Aorta (tissue), 5 donors: Measurements from ENCODE around the gene FAM110D. TPM values are rescaled to one million over a fixed set of nuclear protein-coding genes. Genes with fewer than 3 reads are reported as not detected.

ENCODE experiments used
- ATAC-seq: fragments of 200-7000 bp; cut with Tn5 transposase; one replicate; pipeline ENCODE4 v1.9.1; 2022; ENCODE audit warnings: moderate library complexity; ENCODE audit not compliant: low FRiP score
- DNase-seq, 2 donors: peaks; one replicate each; pipeline ENCODE4 v3.0.0-alpha.2; 2020
- H3K27ac ChIP-seq, 2 donors: one replicate each; pipeline ENCODE4 v1.5.1; 2013; ENCODE audit warnings: low read length in 2 of 2, mild to moderate bottlenecking in 2 of 2, moderate library complexity in 2 of 2, control low read depth in 1 of 2, inconsistent platforms in 1 of 2, low read depth in 1 of 2
- H3K27me3 ChIP-seq, 2 donors: one replicate each; pipeline ENCODE4 v1.6.1; 2013; ENCODE audit warnings: control low read depth in 1 of 2, low read length in 1 of 2, mild to moderate bottlenecking in 1 of 2, moderate library complexity in 1 of 2; ENCODE audit not compliant: insufficient read depth in 2 of 2, control insufficient read depth in 1 of 2
- H3K36me3 ChIP-seq, 2 donors: one replicate each; pipeline ENCODE4 v1.6.1; 2013; ENCODE audit warnings: control low read depth in 1 of 2, low read length in 1 of 2, mild to moderate bottlenecking in 1 of 2; ENCODE audit not compliant: insufficient read depth in 2 of 2, control insufficient read depth in 1 of 2
- H3K4me1 ChIP-seq, 2 donors: one replicate each; pipeline ENCODE4 v1.6.1; 2013; ENCODE audit warnings: low read length in 2 of 2, control low read depth in 1 of 2, mild to moderate bottlenecking in 1 of 2, moderate library complexity in 1 of 2; ENCODE audit not compliant: insufficient read depth in 2 of 2, control insufficient read depth in 1 of 2
- H3K4me3 ChIP-seq, 2 donors: one replicate each; pipeline ENCODE4 v1.5.1; 2013; ENCODE audit warnings: low read length in 2 of 2, control low read depth in 1 of 2, mild to moderate bottlenecking in 1 of 2
- H3K9me3 ChIP-seq: one replicate; pipeline ENCODE4 v1.6.1; 2013; ENCODE audit warnings: mild to moderate bottlenecking, low read length; ENCODE audit not compliant: control insufficient read depth
- WGBS, 2 donors: extraction: QIAGEN DNeasy Blood & Tissue Kit; methylation state at CpG; one replicate each; pipeline ENCODE4 v1.1.7; 2013; 5-methylcytosine and 5-hydroxymethylcytosine counted together
- intact Hi-C, 2 donors: fragments of 100-400 bp; cut with DNase I; formaldehyde crosslinking; loops; one replicate each; pipeline versions ENCODE4 v1.14.2 to v1.15.0; 2022
- polyA plus RNA-seq, 2 donors: library from polyadenylated mRNA; stranded (reverse); fragments of 200-250 nt; gene quantifications; one replicate each; pipeline ENCODE4 v1.2.3, GENCODE V29; 2013
- total RNA-seq, 2 donors: library from RNA; stranded (reverse); fragmentation: NEBNext Ultra II Directional; extraction: Animal tissue kit (Norgen Biotek cat#: 25700); gene quantifications; one replicate each; pipeline ENCODE4 v1.2.1, GENCODE V29; 2021
- donor health status: healthy with polysubstance abuse.
- donor health status: Bipolar disorder and iron deficiency.
- donor health status: DM: no; HTN: no; CAD: no.
- donor health status: DM: no; HTN: no; CAD: no.
- donor health status: DM: yes; HTN: yes; CAD: no.

FAM110D gene
- total and polyA plus RNA-seq, 4 donors = 0.25 to 15.7 (median 3.2) TPM

- WGBS, 2 donors = 94 to 95% methylated on average over 3 to 8 of the region's 8 CpGs
- no peak overlapping the region for H3K27ac ChIP-seq
- intact Hi-C loops = no loop called here
- H3K4me3 ChIP-seq = no peak overlapping the region
- H3K9me3 ChIP-seq = no peaks in the 10 kb centered on the region
- peaks cover 0 to 1% of the 10 kb centered on the region in 2 donors for H3K27me3 ChIP-seq
- ATAC-seq (no peak), DNase-seq (no peak)
- no peaks in the 10 kb centered on the region for H3K4me1 ChIP-seq
- H3K36me3 ChIP-seq = no peaks in the 10 kb centered on the region
Measured at GRCh38 chr1:26175346-26175745, 16.5 kb downstream of the FAM110D start.

DNA sequence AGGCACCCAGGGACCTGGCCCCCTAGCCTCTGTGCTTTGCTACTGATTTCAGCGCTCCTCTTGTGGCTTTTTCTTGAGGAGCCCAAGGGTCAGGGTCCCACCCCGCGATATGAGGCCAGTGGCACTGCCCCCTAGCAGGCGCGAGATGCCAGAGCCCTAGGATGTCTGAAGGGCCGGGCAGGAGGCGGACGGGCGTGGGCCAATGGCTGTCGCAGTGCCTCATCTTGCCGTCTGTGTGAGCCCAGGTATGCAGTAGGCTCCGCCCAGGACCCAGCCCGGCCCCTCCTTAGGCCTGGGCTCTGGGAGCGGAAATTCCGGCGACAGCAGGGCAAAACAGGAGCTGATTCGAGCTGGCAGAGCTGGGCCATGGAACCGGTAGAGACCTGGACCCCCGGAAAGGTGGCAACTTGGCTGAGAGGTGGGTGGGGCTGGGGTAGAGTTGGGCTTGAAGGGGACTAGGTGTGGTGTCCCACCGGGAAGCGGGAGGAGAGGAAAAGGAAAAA is 18.4 kb downstream of the FAM110D start, which contains the start of gene CNKSR1:
Gene CNKSR1, plus strand, starts transcription at position 310 of the 503 bp plus-strand sequence. Its CDS starts 57 bp downstream, at position 367.
- no peaks in the 10 kb centered on the region for H3K36me3 ChIP-seq
- DNase-seq (no peak), ATAC-seq (no peak)
- WGBS, 2 donors = 51 to 52% methylated on average over 21 of the region's 21 CpGs
- H3K4me1 ChIP-seq = no peaks in the 10 kb centered on the region
- H3K27me3 ChIP-seq = peaks cover 0 to 1% of the 10 kb centered on the region in 2 donors
- H3K4me3 ChIP-seq = no peak within 1 kb of the TSS
- intact Hi-C loops = no loop called here
- H3K27ac ChIP-seq = no peak within 1 kb of the TSS
- no peaks in the 10 kb centered on the region for H3K9me3 ChIP-seq

DNA sequence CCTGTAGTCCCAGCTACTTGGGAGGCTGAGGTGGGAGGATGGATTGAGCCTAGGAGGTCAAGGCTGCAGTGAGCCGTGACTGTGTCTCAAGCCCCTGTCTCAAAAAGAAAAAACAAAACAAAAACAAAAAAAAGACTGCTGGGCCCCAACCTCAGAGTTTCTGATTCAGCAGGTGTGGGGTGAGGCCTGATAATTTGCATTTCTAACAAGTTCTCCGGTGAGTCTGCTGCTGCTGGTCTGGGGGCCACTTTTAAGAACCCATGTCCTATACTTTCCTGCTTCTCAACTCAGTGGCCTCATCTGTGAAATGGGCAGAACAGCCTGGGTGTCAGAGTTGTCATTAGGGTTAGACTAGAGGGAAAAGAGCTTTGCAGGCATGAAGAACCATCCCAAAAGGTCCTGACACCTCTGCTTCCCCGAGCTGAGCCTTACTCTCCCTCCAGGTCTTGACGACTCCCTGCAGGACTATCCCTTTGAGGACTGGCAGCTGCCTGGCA is 21.2 kb downstream of the FAM110D start:
- no peak overlapping the region for H3K4me3 ChIP-seq

GRCh38 chr1:26181586-26182382 is 22.9 kb downstream of the FAM110D start:
- no peak for ATAC-seq
- DNase-seq = no peak
- intact Hi-C loops = no loop called here
- H3K9me3 ChIP-seq = no peaks in the 10 kb centered on the region
- WGBS, 2 donors = 61 to 65% methylated on average over 9 of the region's 9 CpGs
- H3K27ac ChIP-seq = no peak overlapping the region
- H3K4me3 ChIP-seq = no peak overlapping the region
- no peaks in the 10 kb centered on the region for H3K4me1 ChIP-seq
- peaks cover 0 to 1% of the 10 kb centered on the region in 2 donors for H3K27me3 ChIP-seq
- H3K36me3 ChIP-seq = no peaks in the 10 kb centered on the region

More for the DNA sequence above, 21.2 kb downstream of the FAM110D start:
- no peaks in the 10 kb centered on the region for H3K36me3 ChIP-seq
- DNase-seq (no peak), ATAC-seq (no peak)
- no peak overlapping the region for H3K27ac ChIP-seq
- 81 to 87% methylated on average over 4 of the region's 4 CpGs for WGBS, 2 donors
- intact Hi-C loops = no loop called here
- no peaks in the 10 kb centered on the region for H3K9me3 ChIP-seq
- no peaks in the 10 kb centered on the region for H3K4me1 ChIP-seq
- H3K27me3 ChIP-seq = peaks cover 0 to 1% of the 10 kb centered on the region in 2 donors

- intact Hi-C loops = no loop called here
- H3K4me3 ChIP-seq = no peak overlapping the region
- ATAC-seq (no peak), DNase-seq (no peak)
- no peaks in the 10 kb centered on the region for H3K36me3 ChIP-seq
- 84 to 87% methylated on average over 7 of the region's 7 CpGs for WGBS, 2 donors
- no peaks in the 10 kb centered on the region for H3K4me1 ChIP-seq
- no peak overlapping the region for H3K27ac ChIP-seq
- H3K27me3 ChIP-seq = no peaks in the 10 kb centered on the region
- H3K9me3 ChIP-seq = no peaks in the 10 kb centered on the region
Measured at GRCh38 chr1:26182383-26182696, 23.5 kb downstream of the FAM110D start.

DNA sequence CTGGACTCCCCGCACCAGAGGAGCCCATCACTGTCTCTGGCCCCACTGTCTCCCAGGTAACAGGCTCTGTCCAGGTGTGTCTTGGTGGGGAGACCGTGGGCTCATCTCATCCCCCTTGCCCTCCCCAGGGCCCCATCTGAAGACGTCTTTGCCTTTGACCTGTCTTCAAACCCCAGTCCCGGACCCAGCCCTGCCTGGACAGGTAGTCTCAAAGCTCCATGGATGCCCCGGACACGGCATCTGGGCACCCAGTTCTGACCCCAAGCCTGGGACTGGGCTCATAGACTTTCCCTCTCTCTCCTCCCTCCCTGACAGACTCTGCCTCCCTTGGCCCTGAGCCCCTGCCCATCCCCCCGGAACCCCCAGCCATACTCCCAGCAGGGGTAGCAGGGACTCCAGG is 25.2 kb downstream of the FAM110D start:
- Histone ChIP-seq H3K9me3 (no peaks in the 10 kb centered on the region), H3K4me3 (no peak overlapping the region), H3K27me3 (no peaks in the 10 kb centered on the region), H3K4me1 (no peaks in the 10 kb centered on the region), H3K36me3 (no peaks in the 10 kb centered on the region), H3K27ac (no peak overlapping the region)
- no peak for ATAC-seq
- intact Hi-C loops = no loop called here
- 90 to 93% methylated on average over 7 of the region's 7 CpGs for WGBS, 2 donors
- no peak for DNase-seq

DNA sequence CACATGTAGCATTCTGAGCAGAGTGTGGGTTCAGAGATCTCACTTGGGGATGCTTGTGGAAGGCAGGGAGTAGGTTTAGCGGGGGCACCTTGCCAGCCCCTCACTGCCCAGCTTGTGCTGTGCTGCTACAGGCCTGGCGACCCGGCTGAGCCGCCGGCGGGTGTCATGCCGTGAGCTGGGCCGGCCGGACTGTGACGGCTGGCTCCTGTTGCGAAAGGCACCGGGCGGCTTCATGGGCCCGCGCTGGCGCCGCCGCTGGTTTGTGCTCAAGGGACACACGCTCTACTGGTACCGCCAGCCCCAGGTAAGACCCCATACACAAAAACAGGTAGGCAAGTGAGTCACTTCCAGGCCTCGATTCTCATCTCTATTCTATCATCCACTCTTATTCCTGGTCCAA is 26.0 kb downstream of the FAM110D start:
- Histone ChIP-seq H3K36me3 (no peaks in the 10 kb centered on the region), H3K4me3 (no peak overlapping the region), H3K27me3 (no peaks in the 10 kb centered on the region), H3K9me3 (no peaks in the 10 kb centered on the region), H3K27ac (no peak overlapping the region), H3K4me1 (no peaks in the 10 kb centered on the region)
- ATAC-seq = no peak
- no peak for DNase-seq
- 97 to 98% methylated on average over 21 of the region's 21 CpGs for WGBS, 2 donors
- intact Hi-C loops = no loop called here

DNA sequence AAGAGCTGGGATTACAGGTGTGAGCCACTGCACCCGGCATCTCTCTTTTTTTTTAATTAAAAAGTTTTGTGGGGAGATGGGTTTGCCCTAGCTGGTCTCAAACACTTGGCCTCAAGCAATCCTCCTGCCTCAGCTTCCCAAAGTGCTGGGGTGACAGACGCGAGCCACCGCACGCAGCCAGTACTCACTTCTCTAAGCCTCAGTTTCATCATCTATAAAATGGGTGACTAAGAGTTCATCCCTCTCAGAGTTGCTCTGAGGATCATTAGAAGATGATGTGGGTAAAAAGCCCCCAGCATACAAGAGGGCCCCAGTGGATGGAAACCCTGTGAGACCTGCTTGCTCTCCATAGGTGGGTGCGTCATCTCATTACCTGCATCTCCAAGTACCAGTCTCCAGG is 29.0 kb downstream of the FAM110D start:
- 97% methylated on average over 6 of the region's 6 CpGs for WGBS, 2 donors
- no peaks in the 10 kb centered on the region for H3K4me1 ChIP-seq
- H3K27ac ChIP-seq = no peak overlapping the region
- H3K4me3 ChIP-seq = no peak overlapping the region
- DNase-seq (no peak), ATAC-seq (no peak)
- no peaks in the 10 kb centered on the region for H3K27me3 ChIP-seq
- H3K36me3 ChIP-seq = no peaks in the 10 kb centered on the region
- H3K9me3 ChIP-seq = no peaks in the 10 kb centered on the region
- intact Hi-C loops = no loop called here

GRCh38 chr1:26188477-26188876 is 29.6 kb downstream of the FAM110D start:
- ATAC-seq (peak; percentile 12), DNase-seq (no peak)
- Histone ChIP-seq H3K4me3 (no peak overlapping the region), H3K9me3 (no peaks in the 10 kb centered on the region), H3K36me3 (no peaks in the 10 kb centered on the region), H3K4me1 (no peaks in the 10 kb centered on the region), H3K27ac (no peak overlapping the region), H3K27me3 (no peaks in the 10 kb centered on the region)
- WGBS, 2 donors = 95 to 98% methylated on average over 8 of the region's 8 CpGs
- intact Hi-C loops = no loop called here
